NCI-H345 (cell line): Measurements from ENCODE around the gene RFC2.
"Not testable (repeated sequence)": the region's sequence is repeated elsewhere in the genome, so short reads cannot be mapped to it uniquely, and the experiment has no call there.

Source experiments
- DNase-seq: peaks from one replicate; lab custom pipeline; 2025; lab: John Stamatoyannopoulos, UW

RFC2 gene

GRCh38 chr7:74282748-74283459, 28.7 kb upstream of the RFC2 start:
- no peak for DNase-seq

DNA sequence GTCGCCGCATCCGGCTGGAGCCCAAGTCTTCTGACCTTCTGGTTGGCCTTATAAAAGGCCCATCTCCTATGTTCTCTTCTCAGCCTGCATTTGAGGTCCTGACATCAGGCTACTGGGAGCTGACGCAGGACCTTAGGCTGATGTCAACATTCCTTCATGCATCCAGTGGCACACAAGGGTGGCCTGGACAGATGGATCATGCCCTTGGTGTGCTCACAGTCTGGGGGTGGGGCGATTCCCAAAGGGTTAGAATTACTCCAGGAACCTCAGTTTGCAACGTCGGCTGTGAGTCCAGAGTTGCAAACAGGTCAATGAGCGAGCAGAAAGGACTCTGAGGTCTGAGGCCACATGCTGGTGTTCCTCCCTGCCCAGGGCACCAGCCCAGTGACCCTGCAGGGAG, 26.8 kb upstream of the RFC2 start:
- no peak for DNase-seq

DNA sequence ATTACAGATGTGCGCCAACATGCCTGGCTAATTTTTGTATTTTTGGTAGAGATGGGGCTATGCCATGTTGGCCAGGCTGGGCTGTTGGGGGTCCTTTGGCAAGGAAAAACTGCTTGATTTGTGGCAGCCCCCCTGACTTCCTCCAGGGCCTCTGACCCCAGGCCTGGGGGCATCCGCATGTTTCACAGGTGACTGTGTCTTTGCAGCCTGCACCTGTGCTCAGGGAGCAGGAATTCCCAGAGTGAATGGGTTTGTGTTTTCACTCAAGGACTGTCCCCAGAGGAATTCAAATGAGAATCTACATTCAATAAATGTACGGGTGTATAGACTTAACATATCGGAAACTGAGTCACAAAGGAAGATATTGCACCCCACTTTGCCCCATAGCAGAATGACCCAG, 23.4 kb upstream of the RFC2 start:
- no peak for DNase-seq

- no peak for DNase-seq
Measured at GRCh38 chr7:74275401-74275881, 21.2 kb upstream of the RFC2 start.

DNA sequence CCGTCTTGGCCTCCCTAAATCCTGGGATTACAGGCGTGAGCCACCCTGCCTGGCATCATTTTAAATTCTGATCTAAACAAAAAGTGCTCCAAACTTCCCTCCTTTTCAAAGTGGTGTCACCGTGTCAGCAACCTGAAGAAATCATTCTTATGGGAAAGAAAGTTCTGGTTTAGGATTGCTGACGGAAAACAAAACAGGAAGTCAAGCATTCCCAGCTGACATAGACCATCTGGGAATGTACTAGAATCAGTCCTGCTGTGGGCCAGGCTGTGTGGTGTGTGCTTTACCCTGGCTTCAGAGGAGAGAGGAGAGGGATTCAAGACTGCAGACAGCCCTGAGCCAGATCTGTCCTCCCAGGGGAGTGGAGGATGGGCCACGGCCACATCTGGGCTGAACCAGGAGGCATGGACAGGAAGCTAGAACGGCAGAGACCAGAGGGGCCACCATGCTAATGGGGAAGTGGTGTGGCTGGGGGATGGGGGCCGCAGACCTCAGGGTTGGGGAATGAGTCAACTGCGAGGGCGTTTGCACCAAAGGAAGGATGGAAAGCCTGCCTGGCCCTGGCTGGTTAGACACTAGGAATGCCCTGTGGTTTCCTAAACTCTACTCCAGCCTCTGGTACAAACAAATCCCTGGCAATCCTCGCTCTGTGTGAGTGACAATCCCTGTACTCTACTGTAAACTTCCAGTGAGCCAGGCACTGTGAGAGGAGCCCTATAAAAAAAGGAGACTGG, 18.3 kb upstream of the RFC2 start:
- DNase-seq, result no peak

- no peak for DNase-seq
Measured at GRCh38 chr7:74271742-74272141, 17.5 kb upstream of the RFC2 start.

DNA sequence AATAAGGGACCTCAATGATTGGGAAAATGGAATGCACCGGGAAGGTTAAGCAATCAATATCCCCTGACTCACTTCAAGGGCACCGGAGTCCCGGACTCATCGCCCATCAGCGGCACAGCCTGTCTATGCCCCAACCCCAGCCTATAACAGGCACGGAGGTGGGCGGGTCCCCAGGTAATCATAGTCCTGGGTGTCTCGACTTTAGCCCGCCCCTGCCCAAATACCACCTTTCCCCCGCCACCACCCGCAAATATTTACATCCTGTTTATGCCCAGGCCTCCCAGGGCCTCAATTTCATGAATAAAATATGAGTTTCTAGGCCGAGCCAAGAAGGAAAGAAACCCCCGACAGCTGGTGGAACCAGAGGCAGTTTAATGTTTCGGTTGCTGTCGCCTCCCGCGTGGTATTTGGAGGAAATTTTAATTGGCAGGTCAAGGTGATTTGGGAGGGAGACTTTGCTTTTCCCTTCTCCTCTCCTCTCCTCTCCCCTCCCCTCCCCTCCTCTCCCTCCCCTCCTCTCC, 15.6 kb upstream of the RFC2 start:
- peak; percentile 83 for DNase-seq

GRCh38 chr7:74267756-74268565, 13.8 kb upstream of the RFC2 start:
- DNase-seq, result no peak

DNA sequence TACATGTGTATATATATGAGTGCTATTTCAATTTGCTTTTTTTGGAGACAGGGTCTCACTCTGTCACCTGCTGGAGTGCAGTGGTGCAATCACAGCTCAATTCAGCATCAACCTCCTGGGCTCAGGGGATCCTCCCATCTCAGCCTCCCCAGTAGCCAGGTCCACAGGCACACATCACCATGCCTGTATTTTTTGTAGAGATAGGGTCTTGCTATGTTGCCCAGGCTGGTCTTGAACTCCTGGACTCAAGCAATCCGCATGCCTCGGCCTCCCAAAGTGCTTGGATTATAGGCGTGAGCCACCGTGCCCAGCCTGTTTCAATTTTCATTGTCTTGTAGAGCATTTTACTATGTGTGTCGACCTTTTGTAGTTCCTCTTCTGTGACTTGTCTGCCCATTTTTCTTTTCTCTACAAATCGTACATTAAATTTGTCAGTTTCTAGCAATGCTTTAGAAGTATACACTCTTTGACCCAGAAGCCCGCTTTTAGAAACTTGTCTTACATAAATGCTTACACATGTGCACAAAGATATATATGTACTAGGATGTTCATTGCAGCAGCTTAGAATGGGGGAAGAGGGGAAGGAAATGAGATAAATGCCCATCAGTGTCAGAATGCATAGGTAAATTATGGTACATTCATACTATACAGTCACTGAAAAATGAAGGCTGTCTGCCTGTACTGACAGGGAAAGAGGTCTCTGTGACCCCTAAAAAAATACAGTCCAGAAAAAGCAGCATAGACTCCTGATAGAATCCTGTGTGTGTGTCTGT, 12.2 kb upstream of the RFC2 start:
- no peak for DNase-seq

DNA sequence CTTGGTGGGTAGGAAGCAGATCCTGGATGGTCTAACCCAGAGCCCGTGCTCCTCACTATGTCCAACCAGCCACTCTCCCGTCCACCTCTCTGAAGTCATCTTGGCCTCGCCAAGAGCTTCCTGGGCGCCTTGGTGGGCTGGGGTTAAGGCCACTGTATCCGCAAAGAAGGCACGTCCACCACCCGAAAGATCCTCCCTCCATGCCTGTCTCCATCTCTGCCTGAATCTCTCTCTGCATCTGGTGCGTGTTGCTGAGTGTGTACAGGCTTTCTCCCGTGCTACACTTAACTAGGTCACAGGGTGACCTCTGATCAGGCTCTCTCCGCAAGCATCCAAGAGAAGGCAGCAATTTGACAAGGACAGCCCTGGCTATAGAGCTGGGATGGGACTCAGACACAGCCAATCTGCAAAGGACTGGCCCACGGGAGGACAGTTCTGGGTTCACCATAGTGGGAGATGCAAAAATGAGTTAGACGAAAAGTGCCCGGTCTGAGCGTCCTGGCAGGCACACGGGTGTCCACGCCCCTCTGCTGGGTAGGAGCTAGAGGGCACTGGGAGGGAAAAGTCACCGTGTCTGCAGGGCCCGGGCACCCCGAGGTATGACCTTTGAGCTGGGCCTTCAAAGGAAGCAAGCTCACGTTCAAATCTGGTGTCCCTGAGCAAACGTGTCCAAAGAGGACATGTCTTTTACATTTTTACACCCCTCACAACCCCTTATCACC, 9.4 kb upstream of the RFC2 start:
- no peak for DNase-seq

- no peak for DNase-seq
Measured at GRCh38 chr7:74262639-74263398, 8.6 kb upstream of the RFC2 start.

- DNase-seq, result no peak
Measured at GRCh38 chr7:74258639-74259038, 4.4 kb upstream of the RFC2 start.

DNA sequence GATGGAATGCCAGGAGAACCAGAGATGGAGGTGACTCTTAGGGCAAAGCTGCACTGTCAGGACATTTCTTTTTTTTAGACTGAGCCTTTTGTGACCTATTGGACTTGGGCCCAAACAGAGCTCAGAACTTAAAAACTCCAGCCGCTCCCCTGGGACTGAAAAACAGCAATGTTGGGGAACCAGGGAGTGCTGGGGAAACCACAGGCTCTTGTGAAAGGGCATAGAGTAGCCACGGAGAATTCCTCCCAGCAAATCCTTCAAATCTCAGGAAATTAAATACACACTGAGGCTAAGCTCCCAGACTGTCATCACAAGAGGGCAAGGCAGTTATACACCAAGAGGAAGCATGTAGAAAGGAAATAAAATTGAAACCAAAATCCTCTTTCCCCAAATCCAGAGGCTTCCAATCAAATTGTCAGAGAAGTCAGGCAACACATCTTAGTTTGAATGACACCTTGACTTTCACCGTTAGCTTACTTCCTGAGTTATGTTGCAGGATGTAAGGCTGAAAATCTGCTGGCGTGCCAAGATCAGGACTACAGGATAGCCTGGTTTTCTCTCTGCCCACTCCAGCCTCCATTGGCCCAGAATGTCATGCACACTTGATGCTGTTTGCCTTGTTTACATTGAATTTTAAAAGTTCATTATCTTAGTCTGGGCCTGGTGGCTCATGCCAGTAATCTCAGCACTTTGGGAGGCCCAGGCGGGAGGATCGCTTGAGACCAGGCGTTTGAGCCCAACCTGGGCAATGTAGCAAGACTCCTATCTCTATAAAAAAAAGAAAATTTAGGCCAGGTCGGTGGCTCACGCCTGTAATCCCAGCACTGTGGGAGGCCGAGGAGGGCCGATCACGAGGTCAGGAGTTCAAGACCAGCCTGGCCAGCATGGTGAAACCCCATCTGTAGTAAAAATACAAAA, 2.6 kb upstream of the RFC2 start:
- no peak for DNase-seq

DNA sequence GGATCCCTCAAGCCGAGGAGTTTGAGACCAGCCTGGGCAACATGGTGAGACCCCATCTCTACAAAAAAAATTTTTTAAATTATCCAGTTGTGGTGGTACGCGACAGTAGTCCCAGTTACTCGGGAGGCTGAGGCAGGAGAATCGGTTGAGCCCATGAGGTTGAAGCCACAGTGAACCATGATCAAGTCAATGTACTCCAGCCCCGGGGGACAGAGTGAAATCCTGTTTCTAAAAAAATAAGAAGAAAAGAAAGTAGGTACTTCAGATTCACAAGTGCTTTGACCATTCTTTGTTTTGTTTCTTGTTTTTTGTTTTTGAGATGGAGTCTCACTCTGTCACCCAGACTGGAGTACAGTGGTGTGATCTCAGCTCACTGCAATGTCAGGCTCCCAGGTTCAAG, 1.3 kb upstream of the RFC2 start:
- not testable (repeated sequence) for DNase-seq

DNA sequence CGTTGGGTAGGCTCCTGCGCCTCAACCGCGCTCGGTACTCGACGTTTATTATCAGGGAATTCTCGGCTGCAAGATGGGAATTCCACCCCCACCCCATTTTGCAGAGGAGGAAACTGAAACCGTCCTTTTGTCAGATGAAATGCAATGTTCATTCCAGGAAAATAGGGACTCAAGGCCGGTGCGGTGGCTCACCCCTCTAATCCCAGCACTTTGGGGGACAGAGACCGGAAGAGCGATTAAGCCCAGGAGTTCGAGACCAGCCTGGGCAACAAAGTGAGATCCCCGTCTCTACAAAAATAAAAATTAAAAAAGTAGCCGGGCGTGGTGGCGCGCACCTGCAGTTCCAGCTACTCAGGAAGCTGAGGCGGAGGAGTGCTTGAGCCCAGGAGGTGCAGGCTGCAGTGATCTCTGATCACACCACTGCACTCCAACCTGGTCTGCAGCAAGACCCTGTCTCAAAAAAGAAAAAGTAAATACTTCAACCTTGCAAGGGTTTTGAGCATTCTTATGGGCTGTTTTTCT, 720 bp upstream of the RFC2 start:
- DNase-seq, result no peak

- DNase-seq, result no peak
Measured at GRCh38 chr7:74253835-74254128, 417 bp downstream of the RFC2 start.

DNA sequence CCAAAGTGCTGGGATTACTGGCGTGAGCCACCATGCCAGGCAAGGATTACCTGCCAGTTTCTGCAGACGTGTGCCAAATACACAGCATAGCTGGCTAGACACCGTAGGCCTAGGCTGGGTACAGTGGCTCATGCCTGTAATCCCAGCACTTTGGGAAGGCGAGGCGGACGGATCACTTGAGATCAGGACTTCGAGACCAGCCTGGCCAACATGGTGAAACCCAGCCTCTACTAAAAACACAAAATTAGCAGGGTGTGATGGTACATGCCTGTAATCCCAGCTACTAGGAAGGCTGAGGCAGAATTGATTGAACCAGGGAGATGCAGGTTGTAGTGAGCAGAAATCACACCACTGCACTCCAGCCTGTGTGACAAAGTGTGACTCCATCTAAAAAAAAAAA, 868 bp downstream of the RFC2 start:
- DNase-seq, result no peak

GRCh38 chr7:74252893-74253292, 1.3 kb downstream of the RFC2 start:
- no peak for DNase-seq

DNA sequence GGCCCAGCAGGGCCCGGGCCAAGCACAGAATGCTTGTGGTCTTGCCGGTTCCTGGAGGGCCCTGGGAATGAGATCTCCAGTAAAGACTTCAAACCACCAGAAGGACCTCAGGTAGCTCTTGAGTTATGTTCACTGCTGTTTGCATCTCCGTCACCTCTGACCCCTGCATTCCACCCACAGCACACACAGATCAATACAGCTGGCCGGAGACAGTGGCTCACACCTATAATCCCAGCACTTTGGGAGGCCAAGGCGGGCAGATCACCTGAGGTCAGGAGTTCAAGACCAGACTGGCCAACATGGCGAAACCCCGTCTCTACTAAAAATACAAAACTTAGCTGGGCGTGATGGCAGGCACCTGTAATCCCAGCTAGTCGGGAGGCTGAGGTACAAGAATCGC, 5.1 kb downstream of the RFC2 start:
- DNase-seq, result not testable (repeated sequence)
